Measurements from ENCODE around the gene KCNN3. TPM values are rescaled to one million over a fixed set of nuclear protein-coding genes. Genes with fewer than 3 reads are reported as not detected.

Gene KCNN3
- polyA plus RNA-seq, 6 donors from 2014 or later, result 0.03 TPM; not detected in 5

GRCh38 chr1:154821083-154821482, 49.0 kb downstream of the KCNN3 start:
- ATAC-seq (ENCODE audit: low read depth in 2 of 2), result no peak
- no peaks in the 10 kb centered on the region for H3K36me3 Mint-ChIP-seq
- H3K27ac Mint-ChIP-seq, result peak overlapping the region in 1 of 6 donors; percentile 49

GRCh38 chr1:154820646-154821045, 49.4 kb downstream of the KCNN3 start:
- no peaks in the 10 kb centered on the region for H3K9me3 Mint-ChIP-seq
- H3K27me3 Mint-ChIP-seq, result peaks cover 0 to 4% (median 0%) of the 10 kb centered on the region in 3 donors
- ATAC-seq (ENCODE audit: low read depth in 2 of 2) (no peak), DNase-seq (no peak)
- H3K36me3 Mint-ChIP-seq, result no peaks in the 10 kb centered on the region
- peak overlapping the region in 1 of 8 donors; percentile 24 for H3K4me3 Mint-ChIP-seq
- H3K4me1 Mint-ChIP-seq, result peaks cover 18 to 45% (median 25%) of the 10 kb centered on the region in 3 donors
- H3K27ac Mint-ChIP-seq, result peak overlapping the region in 2 of 6 donors; percentile 21 to 85

More at GRCh38 chr1:154821083-154821482, 49.0 kb downstream of the KCNN3 start:
- Mint-ChIP-seq H3K4me3 (no peak overlapping the region), H3K9me3 (no peaks in the 10 kb centered on the region), H3K27me3 (peaks cover 0 to 4% (median 0%) of the 10 kb centered on the region in 3 donors), H3K4me1 (peaks cover 18 to 45% (median 25%) of the 10 kb centered on the region in 3 donors)
- no peak for DNase-seq

- Mint-ChIP-seq H3K4me3 (peak overlapping the region in 2 of 8 donors; percentile 24 to 77), H3K27me3 (peaks cover 0 to 4% (median 0%) of the 10 kb centered on the region in 3 donors), H3K36me3 (no peaks in the 10 kb centered on the region), H3K27ac (peak overlapping the region in 3 of 6 donors; percentile 21 to 85 (median 43)), H3K4me1 (peaks cover 18 to 45% (median 25%) of the 10 kb centered on the region in 3 donors), H3K9me3 (no peaks in the 10 kb centered on the region)
- ATAC-seq (ENCODE audit: low read depth in 2 of 2) (peak; percentile 92), DNase-seq (peak; percentile 19)
Measured at GRCh38 chr1:154819628-154820590, 50.2 kb downstream of the KCNN3 start.

GRCh38 chr1:154818911-154819310, 51.2 kb downstream of the KCNN3 start:
- Mint-ChIP-seq H3K27me3 (peaks cover 0 to 4% (median 0%) of the 10 kb centered on the region in 3 donors), H3K9me3 (no peaks in the 10 kb centered on the region), H3K4me1 (peaks cover 18 to 45% (median 25%) of the 10 kb centered on the region in 3 donors), H3K4me3 (no peak overlapping the region), H3K36me3 (no peaks in the 10 kb centered on the region), H3K27ac (no peak overlapping the region)
- DNase-seq (no peak), ATAC-seq (ENCODE audit: low read depth in 2 of 2) (no peak)

- Mint-ChIP-seq H3K4me1 (peaks cover 18 to 45% (median 25%) of the 10 kb centered on the region in 3 donors), H3K9me3 (no peaks in the 10 kb centered on the region), H3K4me3 (no peak overlapping the region), H3K27ac (no peak overlapping the region), H3K27me3 (peaks cover 0 to 4% (median 0%) of the 10 kb centered on the region in 3 donors), H3K36me3 (no peaks in the 10 kb centered on the region)
- DNase-seq, result no peak
- ATAC-seq (ENCODE audit: low read depth in 2 of 2), result no peak
Measured at GRCh38 chr1:154816937-154817336, 53.1 kb downstream of the KCNN3 start.

GRCh38 chr1:154816369-154816768, 53.7 kb downstream of the KCNN3 start:
- Mint-ChIP-seq H3K27me3 (peaks cover 0 to 4% (median 0%) of the 10 kb centered on the region in 3 donors), H3K27ac (no peak overlapping the region), H3K9me3 (no peaks in the 10 kb centered on the region), H3K4me3 (no peak overlapping the region), H3K4me1 (peaks cover 18 to 45% (median 25%) of the 10 kb centered on the region in 3 donors), H3K36me3 (no peaks in the 10 kb centered on the region)
- ATAC-seq (ENCODE audit: low read depth in 2 of 2) (no peak), DNase-seq (no peak)

GRCh38 chr1:154813846-154814505, 56.1 kb downstream of the KCNN3 start:
- Mint-ChIP-seq H3K9me3 (no peaks in the 10 kb centered on the region), H3K27me3 (peaks cover 9 to 16% (median 13%) of the 10 kb centered on the region in 3 donors), H3K36me3 (no peaks in the 10 kb centered on the region), H3K4me1 (peaks cover 3 to 23% (median 5%) of the 10 kb centered on the region in 3 donors), H3K4me3 (no peak overlapping the region), H3K27ac (no peak overlapping the region)
- DNase-seq, result no peak
- ATAC-seq (ENCODE audit: low read depth in 2 of 2), result no peak

- Mint-ChIP-seq H3K27me3 (peaks cover 13 to 22% (median 17%) of the 10 kb centered on the region in 3 donors), H3K27ac (no peak overlapping the region)
Measured at GRCh38 chr1:154813300-154813816, 56.7 kb downstream of the KCNN3 start.

GRCh38 chr1:154812877-154813276, 57.2 kb downstream of the KCNN3 start:
- Mint-ChIP-seq H3K36me3 (no peaks in the 10 kb centered on the region), H3K4me3 (no peak overlapping the region), H3K4me1 (peaks cover 6 to 26% (median 9%) of the 10 kb centered on the region in 3 donors), H3K27ac (no peak overlapping the region), H3K9me3 (no peaks in the 10 kb centered on the region), H3K27me3 (peaks cover 18 to 27% (median 21%) of the 10 kb centered on the region in 3 donors)
- DNase-seq (no peak), ATAC-seq (ENCODE audit: low read depth in 2 of 2) (no peak)

More at GRCh38 chr1:154813300-154813816, 56.7 kb downstream of the KCNN3 start:
- Mint-ChIP-seq H3K9me3 (no peaks in the 10 kb centered on the region), H3K36me3 (no peaks in the 10 kb centered on the region), H3K4me3 (no peak overlapping the region), H3K4me1 (peaks cover under 1 to 23% (median 7%) of the 10 kb centered on the region in 3 donors)
- ATAC-seq (ENCODE audit: low read depth in 2 of 2) (no peak), DNase-seq (no peak)

- no peaks in the 10 kb centered on the region for H3K9me3 Mint-ChIP-seq
- DNase-seq (no peak), ATAC-seq (ENCODE audit: low read depth in 2 of 2) (no peak)
- no peaks in the 10 kb centered on the region for H3K36me3 Mint-ChIP-seq
- H3K27me3 Mint-ChIP-seq, result peaks cover 35 to 40% (median 36%) of the 10 kb centered on the region in 3 donors
- H3K4me3 Mint-ChIP-seq, result no peak overlapping the region
- peaks cover 12 to 28% (median 14%) of the 10 kb centered on the region in 3 donors for H3K4me1 Mint-ChIP-seq
- H3K27ac Mint-ChIP-seq, result no peak overlapping the region
Measured at GRCh38 chr1:154810571-154810970, 59.5 kb downstream of the KCNN3 start.

GRCh38 chr1:154809436-154810413, 60.4 kb downstream of the KCNN3 start:
- H3K36me3 Mint-ChIP-seq, result no peaks in the 10 kb centered on the region
- no peak for ATAC-seq (ENCODE audit: low read depth in 2 of 2)
- no peaks in the 10 kb centered on the region for H3K9me3 Mint-ChIP-seq
- DNase-seq, result no peak
- peaks cover 39 to 45% (median 44%) of the 10 kb centered on the region in 3 donors for H3K27me3 Mint-ChIP-seq
- no peak overlapping the region for H3K4me3 Mint-ChIP-seq
- H3K27ac Mint-ChIP-seq, result peak overlapping the region in 1 of 6 donors; percentile 30
- H3K4me1 Mint-ChIP-seq, result peaks cover 12 to 28% (median 14%) of the 10 kb centered on the region in 3 donors

GRCh38 chr1:154808909-154809262, 61.2 kb downstream of the KCNN3 start:
- H3K4me3 Mint-ChIP-seq, result no peak overlapping the region
- ATAC-seq (ENCODE audit: low read depth in 2 of 2) (no peak), DNase-seq (no peak)
- peaks cover 12 to 28% (median 14%) of the 10 kb centered on the region in 3 donors for H3K4me1 Mint-ChIP-seq
- H3K9me3 Mint-ChIP-seq, result no peaks in the 10 kb centered on the region
- H3K27me3 Mint-ChIP-seq, result peaks cover 46 to 54% (median 52%) of the 10 kb centered on the region in 3 donors
- peak overlapping the region in 1 of 6 donors; percentile 35 for H3K27ac Mint-ChIP-seq
- H3K36me3 Mint-ChIP-seq, result no peaks in the 10 kb centered on the region

Measured in naive B cell (primary cell).